ENCODE data around the gene PLA2G5. TPM values are rescaled to one million over a fixed set of nuclear protein-coding genes. Genes with fewer than 3 reads are reported as not detected.

The PLA2G5 gene
- total RNA-seq, 1 donor from 2014 or later: not detected

Other genes starting within 250 kb of the PLA2G5 start
- 11.9 and 13.6 TPM in 2 replicates for gene OTUD3, start 187.8 kb upstream of the PLA2G5 start, total RNA-seq
- not detected in 2 replicates for gene PLA2G2E, start 146.6 kb upstream of the PLA2G5 start, total RNA-seq
- gene PLA2G2A, start 90.6 kb upstream of the PLA2G5 start, total RNA-seq: not detected in 2 replicates
- not detected in 2 replicates for gene PLA2G2D, start 49.3 kb downstream of the PLA2G5 start, total RNA-seq
- gene PLA2G2F, start 69.1 kb downstream of the PLA2G5 start, total RNA-seq: not detected in 2 replicates
- gene UBXN10, start 115.9 kb downstream of the PLA2G5 start, total RNA-seq: 1.4 TPM in 2 replicates
- 0.51 and 1.0 TPM in 2 replicates for gene PLA2G2C, start 116.3 kb downstream of the PLA2G5 start, total RNA-seq
- gene VWA5B1, start 220.7 kb downstream of the PLA2G5 start, total RNA-seq: not detected in 2 replicates